ENCODE data around the gene GATA6. TPM values are rescaled to one million over a fixed set of nuclear protein-coding genes. Genes with fewer than 3 reads are reported as not detected.

GATA6 gene
- total RNA-seq, 2 donors from 2014 or later, result 106 to 158 TPM

- Histone ChIP-seq H3K27ac (ENCODE audit: low read depth, low read length) (no peak overlapping the region), H3K27me3 (ENCODE audit: control insufficient read depth, insufficient read depth, low read length, poor library complexity, severe bottlenecking) (peaks cover 11% of the 10 kb centered on the region), H3K4me1 (ENCODE audit: control insufficient read depth, insufficient read depth, low read length) (no peaks in the 10 kb centered on the region), H3K4me3 (ENCODE audit: low read length) (no peak overlapping the region), H3K36me3 (ENCODE audit: control insufficient read depth, insufficient read depth, low read length) (no peaks in the 10 kb centered on the region), H3K9me3 (ENCODE audit: control insufficient read depth, low read length) (no peaks in the 10 kb centered on the region), H3K9ac (ENCODE audit: extremely low read depth, low read length, poor library complexity, severe bottlenecking) (no peak overlapping the region)
- no peaks in the 10 kb centered on the region for H3K36me3 Mint-ChIP-seq (ENCODE audit: low read depth)
- peaks cover 21% of the 10 kb centered on the region for H3K4me1 Mint-ChIP-seq
- no peak overlapping the region for H3K27ac Mint-ChIP-seq
- no peak for DNase-seq
- WGBS, 2 experiments (ENCODE audit: insufficient coverage in 1 of 2, insufficient read length in 1 of 2), result 80 to 100% methylated on average over 1 of the region's 3 CpGs
- TF ChIP-seq CTCF (conservative IDR thresholded peaks at IDR 0.05), result no peak
- H3K9me3 Mint-ChIP-seq, result no peaks in the 10 kb centered on the region
- no peak overlapping the region for H3K4me3 Mint-ChIP-seq
- peaks cover 75% of the 10 kb centered on the region for H3K27me3 Mint-ChIP-seq (ENCODE audit: insufficient read depth)
These were observed 52.0 kb downstream of the GATA6 start for GRCh38 chr18:22221350-22221749.

GRCh38 chr18:22223254-22223964, 54.0 kb downstream of the GATA6 start:
- Histone ChIP-seq H3K9me3 (ENCODE audit: control insufficient read depth, low read length) (no peaks in the 10 kb centered on the region), H3K27me3 (ENCODE audit: control insufficient read depth, insufficient read depth, low read length, poor library complexity, severe bottlenecking) (peaks cover 8% of the 10 kb centered on the region), H3K4me3 (ENCODE audit: low read length) (no peak overlapping the region), H3K27ac (ENCODE audit: low read depth, low read length) (no peak overlapping the region), H3K36me3 (ENCODE audit: control insufficient read depth, insufficient read depth, low read length) (no peaks in the 10 kb centered on the region), H3K9ac (ENCODE audit: extremely low read depth, low read length, poor library complexity, severe bottlenecking) (no peak overlapping the region), H3K4me1 (ENCODE audit: control insufficient read depth, insufficient read depth, low read length) (no peaks in the 10 kb centered on the region)
- WGBS, 2 experiments (ENCODE audit: insufficient coverage in 1 of 2, insufficient read length in 1 of 2), result 67 to 75% methylated on average over 8 to 13 of the region's 13 CpGs
- no peak for TF ChIP-seq CTCF (conservative IDR thresholded peaks at IDR 0.05)
- peaks cover 10% of the 10 kb centered on the region for H3K4me1 Mint-ChIP-seq
- peak; percentile 85 for DNase-seq
- H3K4me3 Mint-ChIP-seq, result no peak overlapping the region
- no peaks in the 10 kb centered on the region for H3K36me3 Mint-ChIP-seq (ENCODE audit: low read depth)
- no peaks in the 10 kb centered on the region for H3K9me3 Mint-ChIP-seq
- H3K27ac Mint-ChIP-seq, result no peak overlapping the region
- peaks cover 70% of the 10 kb centered on the region for H3K27me3 Mint-ChIP-seq (ENCODE audit: insufficient read depth)

- H3K27me3 ChIP-seq (ENCODE audit: control insufficient read depth, insufficient read depth, low read length, poor library complexity, severe bottlenecking), result peaks cover 8% of the 10 kb centered on the region
- H3K4me1 ChIP-seq (ENCODE audit: control insufficient read depth, insufficient read depth, low read length), result no peaks in the 10 kb centered on the region
- Mint-ChIP-seq H3K9me3 (no peaks in the 10 kb centered on the region), H3K27me3 (ENCODE audit: insufficient read depth) (peaks cover 70% of the 10 kb centered on the region), H3K4me3 (no peak overlapping the region), H3K4me1 (peaks cover 5% of the 10 kb centered on the region), H3K36me3 (ENCODE audit: low read depth) (no peaks in the 10 kb centered on the region), H3K27ac (no peak overlapping the region)
- H3K9me3 ChIP-seq (ENCODE audit: control insufficient read depth, low read length), result no peaks in the 10 kb centered on the region
- no peaks in the 10 kb centered on the region for H3K36me3 ChIP-seq (ENCODE audit: control insufficient read depth, insufficient read depth, low read length)
- DNase-seq, result no peak
- no peak for TF ChIP-seq CTCF (conservative IDR thresholded peaks at IDR 0.05)
- H3K4me3 ChIP-seq (ENCODE audit: low read length), result no peak overlapping the region
- no peak overlapping the region for H3K27ac ChIP-seq (ENCODE audit: low read depth, low read length)
- WGBS, 2 experiments (ENCODE audit: insufficient coverage in 1 of 2, insufficient read length in 1 of 2), result 86 to 100% methylated on average over 1 of the region's 1 CpG
- H3K9ac ChIP-seq (ENCODE audit: extremely low read depth, low read length, poor library complexity, severe bottlenecking), result no peak overlapping the region
These were observed 54.6 kb downstream of the GATA6 start for GRCh38 chr18:22223965-22224322.

Data from endodermal cell (in vitro differentiated cells).